Heart left ventricle (tissue), 16 donors: Measurements from ENCODE around the gene PRKN. TPM values are rescaled to one million over a fixed set of nuclear protein-coding genes. Genes with fewer than 3 reads are reported as not detected.
"Not testable (repeated sequence)": the region's sequence is repeated elsewhere in the genome, so short reads cannot be mapped to it uniquely, and the experiment has no call there.

Source experiments
- ATAC-seq, 4 donors: fragments of 200-7000 bp; cut with Tn5 transposase; one replicate each; pipeline ENCODE4 v1.9.1; 2020 to 2022; ENCODE audit warnings: moderate library complexity in 4 of 4, mild to moderate bottlenecking in 3 of 4, moderate number of reproducible peaks in 1 of 4
- DNase-seq, 5 donors: peaks; one replicate each; pipeline ENCODE4 v3.0.0-alpha.2; 2020
- H3K27ac ChIP-seq, 12 donors: fragments of 200-600 bp; sonication (generic) in 4 of 12; one replicate each; pipeline versions ENCODE4 v1.5.0 to v1.8.0; 2016 to 2022; ENCODE audit warnings: mild to moderate bottlenecking in 2 of 12
- H3K27me3 ChIP-seq, 9 donors: fragments of 200-600 bp; sonication (generic) in 2 of 9; one replicate each; pipeline versions ENCODE4 v1.5.1 to v1.8.0; 2016 to 2022; ENCODE audit warnings: mild to moderate bottlenecking in 3 of 9
- H3K36me3 ChIP-seq, 9 donors: fragments of 200-600 bp; sonication (generic) in 2 of 9; one replicate each; pipeline versions ENCODE4 v1.5.0 to v1.8.0; 2018 to 2022; ENCODE audit warnings: mild to moderate bottlenecking in 2 of 9
- H3K4me1 ChIP-seq, 12 donors: fragments of 200-600 bp; sonication (generic) in 4 of 12; one replicate each; pipeline versions ENCODE4 v1.5.0 to v1.8.0; 2016 to 2022; ENCODE audit warnings: mild to moderate bottlenecking in 3 of 12
- H3K4me3 ChIP-seq, 12 donors: fragments of 200-600 bp; sonication (generic) in 4 of 12; one replicate each; pipeline versions ENCODE4 v1.5.0 to v1.8.0; 2017 to 2022; ENCODE audit warnings: mild to moderate bottlenecking in 9 of 12, moderate library complexity in 4 of 12
- H3K9me3 ChIP-seq, 12 donors: fragments of 200-600 bp; sonication (generic) in 4 of 12; one replicate each; pipeline versions ENCODE4 v1.5.0 to v1.8.0; 2016 to 2022; ENCODE audit warnings: mild to moderate bottlenecking in 1 of 12
- CTCF ChIP-seq, 12 donors: fragments of 200-600 bp; sonication (generic) in 4 of 12; IDR thresholded peaks; one replicate each; pipeline versions ENCODE4 v1.5.0 to v1.8.0; 2018 to 2022; ENCODE audit warnings: antibody characterized with exemption in 12 of 12, mild to moderate bottlenecking in 5 of 12
- POLR2A ChIP-seq, 2 donors: fragments of 450-650 bp; IDR thresholded peaks; one replicate each; pipeline ENCODE4 v1.6.1; 2017; ENCODE audit warnings: antibody characterized with exemption in 2 of 2, mild to moderate bottlenecking in 2 of 2, moderate library complexity in 2 of 2
- WGBS, 4 donors: extraction: QIAGEN DNeasy Blood & Tissue Kit in 2 of 4; methylation state at CpG; one replicate each; pipeline versions ENCODE4 v1.1.5 to v1.1.7; 2013 to 2018; 5-methylcytosine and 5-hydroxymethylcytosine counted together
- intact Hi-C, 10 donors: fragments of 100-400 bp; cut with DNase I; formaldehyde crosslinking; loops; one replicate each; pipeline versions ENCODE4 v1.11.1 to v1.14.2; 2022
- polyA plus RNA-seq, 2 donors: library from polyadenylated mRNA; stranded (reverse); fragments of 200-250 nt; gene quantifications; one replicate each; pipeline ENCODE4 v1.2.3, GENCODE V29; 2013
- total RNA-seq, 9 donors: library from RNA; depleted of rRNA in 2 of 9; stranded (reverse); fragments of >200 nt in 2 of 9; fragmentation: NEBNext Ultra II Directional in 3 of 9; extraction: Animal tissue kit (Norgen Biotek cat#: 25700) in 3 of 9; gene quantifications; one replicate each; pipeline versions ENCODE4 v1.1.0 to v1.2.4, GENCODE V29; 2016 to 2023
- donor health status: ischemic (EF 13 %, LVEDD 7.1; RV severe dilation, severe dysfunction).
- donor health status: healthy with polysubstance abuse.
- donor health status: DM: no; HTN: yes; CAD: no.
- donor health status: DM: no; HTN: no; CAD: no.
- donor health status: ischemic (EF 25% LVEDD 6.9; RV normal size, moderate dysfunction).
- donor health status: ischemic (EF 25% LVEDD 5.7; RV mildly dilated, moderate dysfunction).
- donor health status: healthy.
- donor health status: DM: yes; HTN: yes; CAD: no.
- donor health status: ischemic (EF 35%, LVEDD 5.7; RV mildly dilated, moderate dysfunction).
- donor health status: nonischemic (EF 11% LVEDD 7.7; RV severe dilation, severe dysfunction).
- donor health status: DM: yes; HTN: yes; CAD: no.
- donor health status: PGD.
- donor health status: ischemic (EF 29% LVEDD 5.4; RV normal size, mild dysfunction).
- donor health status: nonischemic (EF 23%, LVEDD 6.1; RV moderate dilation, normal function).

The PRKN gene
- total and polyA plus RNA-seq, 11 donors, result 3.4 to 32.5 (median 21.2) TPM

- H3K4me1 ChIP-seq, result no peaks in the 10 kb centered on the region
- H3K4me3 ChIP-seq, result no peak overlapping the region
- DNase-seq (no peak), ATAC-seq (no peak)
- no peaks in the 10 kb centered on the region for H3K36me3 ChIP-seq
- 89 to 90% (median 89%) methylated on average over 4 of the region's 4 CpGs for WGBS, 4 donors
- TF ChIP-seq POLR2A (IDR thresholded peaks at IDR 0.05) (no peak), CTCF (IDR thresholded peaks at IDR 0.05) (no peak)
- intact Hi-C loops, result loop anchor here in 1 of 10 donors (10.0 kb wide), 1 partner anchor 134 kb away; no protein-coding TSS in a partner anchor
- H3K27ac ChIP-seq, result no peak overlapping the region
- no peaks in the 10 kb centered on the region for H3K27me3 ChIP-seq
- peaks cover 0 to 9% (median 0%) of the 10 kb centered on the region in 12 donors for H3K9me3 ChIP-seq
These were observed 857.2 kb downstream of the PRKN start for GRCh38 chr6:161870236-161870901.

- Histone ChIP-seq H3K4me3 (no peak overlapping the region), H3K36me3 (no peaks in the 10 kb centered on the region), H3K27ac (no peak overlapping the region), H3K4me1 (no peaks in the 10 kb centered on the region), H3K9me3 (peaks cover 0 to 9% (median 0%) of the 10 kb centered on the region in 12 donors), H3K27me3 (no peaks in the 10 kb centered on the region)
- DNase-seq, result no peak
- ATAC-seq, result no peak
- TF ChIP-seq CTCF (IDR thresholded peaks at IDR 0.05) (no peak), POLR2A (IDR thresholded peaks at IDR 0.05) (no peak)
- WGBS, 4 donors, result 85 to 88% (median 86%) methylated on average over 4 of the region's 4 CpGs
- intact Hi-C loops, result no loop called here
These were observed 858.1 kb downstream of the PRKN start for GRCh38 chr6:161869491-161869890.

- intact Hi-C loops, result no loop called here
- ATAC-seq, result no peak
- H3K4me3 ChIP-seq, result no peak overlapping the region
- no peak for DNase-seq
- no peaks in the 10 kb centered on the region for H3K27me3 ChIP-seq
- H3K36me3 ChIP-seq, result no peaks in the 10 kb centered on the region
- TF ChIP-seq POLR2A (IDR thresholded peaks at IDR 0.05), result no peak
- no peak for TF ChIP-seq CTCF (IDR thresholded peaks at IDR 0.05)
- H3K9me3 ChIP-seq, result peaks cover 0 to 9% (median 0%) of the 10 kb centered on the region in 12 donors
- no peaks in the 10 kb centered on the region for H3K4me1 ChIP-seq
- no peak overlapping the region for H3K27ac ChIP-seq
- WGBS, 4 donors, result 82 to 99% (median 94%) methylated on average over 3 of the region's 3 CpGs
These were observed 861.0 kb downstream of the PRKN start for GRCh38 chr6:161866570-161866969.

GRCh38 chr6:161861061-161861460 is 866.5 kb downstream of the PRKN start:
- ATAC-seq, H3K4me3 ChIP-seq, H3K27me3 ChIP-seq, intact Hi-C loops, H3K4me1 ChIP-seq, H3K36me3 ChIP-seq, H3K27ac ChIP-seq, DNase-seq, H3K9me3 ChIP-seq: not testable (repeated sequence)
- 48 to 98% (median 73%) methylated on average over 2 of the region's 2 CpGs for WGBS, 4 donors

GRCh38 chr6:161853657-161854056 is 873.9 kb downstream of the PRKN start:
- no peaks in the 10 kb centered on the region for H3K27me3 ChIP-seq
- DNase-seq (no peak), ATAC-seq (no peak)
- intact Hi-C loops, result no loop called here
- WGBS, 4 donors, result 78 to 92% (median 87%) methylated on average over 7 of the region's 7 CpGs
- no peaks in the 10 kb centered on the region for H3K9me3 ChIP-seq
- TF ChIP-seq CTCF (IDR thresholded peaks at IDR 0.05) (no peak), POLR2A (IDR thresholded peaks at IDR 0.05) (no peak)
- no peaks in the 10 kb centered on the region for H3K4me1 ChIP-seq
- H3K4me3 ChIP-seq, result no peak overlapping the region
- H3K27ac ChIP-seq, result no peak overlapping the region
- no peaks in the 10 kb centered on the region for H3K36me3 ChIP-seq

- H3K27me3 ChIP-seq, H3K27ac ChIP-seq, H3K4me1 ChIP-seq, ATAC-seq, DNase-seq, H3K36me3 ChIP-seq, H3K9me3 ChIP-seq, H3K4me3 ChIP-seq, intact Hi-C loops: not testable (repeated sequence)
- WGBS, 4 donors, result 95 to 97% (median 96%) methylated on average over 11 to 12 of the region's 12 CpGs
These were observed 876.1 kb downstream of the PRKN start for GRCh38 chr6:161851486-161851885.
